AG09309 (cell line): ENCODE results near the gene RGS18.

Experiments used
- DNase-seq: peaks from one replicate; pipeline ENCODE4 v3.0.0-alpha.2; 2010; ENCODE audit warnings: low read depth
- H3K4me3 ChIP-seq: 2 replicates; pipeline ENCODE4 v1.5.1; 2011; ENCODE audit warnings: mild to moderate bottlenecking, low read depth, low read length, moderate library complexity; ENCODE audit not compliant: control insufficient read depth
- CTCF ChIP-seq: IDR thresholded peaks from 2 replicates; pipeline ENCODE4 v1.5.1; 2011; ENCODE audit warnings: mild to moderate bottlenecking, low read depth, low read length, inconsistent platforms; ENCODE audit not compliant: insufficient read depth, control insufficient read depth; ENCODE audit errors: missing control alignments

RGS18 gene

GRCh38 chr1:192147696-192148095 is 10.6 kb upstream of the RGS18 start:
- DNase-seq = no peak
- no peak for TF ChIP-seq CTCF
- no peak overlapping the region for H3K4me3 ChIP-seq

GRCh38 chr1:192151176-192151575 is 7.1 kb upstream of the RGS18 start:
- H3K4me3 ChIP-seq = no peak overlapping the region
- TF ChIP-seq CTCF = no peak
- DNase-seq = no peak

GRCh38 chr1:192153276-192153675 is 5.0 kb upstream of the RGS18 start:
- TF ChIP-seq CTCF = no peak
- no peak for DNase-seq
- H3K4me3 ChIP-seq = no peak overlapping the region

GRCh38 chr1:192157067-192157466 is 1.2 kb upstream of the RGS18 start:
- DNase-seq = no peak
- TF ChIP-seq CTCF = no peak
- no peak overlapping the region for H3K4me3 ChIP-seq

GRCh38 chr1:192159014-192159413 is 752 bp downstream of the RGS18 start:
- no peak for DNase-seq
- H3K4me3 ChIP-seq = no peak overlapping the region
- TF ChIP-seq CTCF = no peak

- no peak for DNase-seq
- no peak overlapping the region for H3K4me3 ChIP-seq
- TF ChIP-seq CTCF = no peak
These were observed 1.5 kb downstream of the RGS18 start for GRCh38 chr1:192159781-192160180.

- TF ChIP-seq CTCF = no peak
- no peak for DNase-seq
- H3K4me3 ChIP-seq = no peak overlapping the region
These were observed 1.9 kb downstream of the RGS18 start for GRCh38 chr1:192160196-192160595.
